HCT116 (cell line): Measurements from ENCODE around the gene PLEKHA6. TPM values are rescaled to one million over a fixed set of nuclear protein-coding genes. Genes with fewer than 3 reads are reported as not detected.

Experiments
- ATAC-seq: fragments of 200-7000 bp; cut with Tn5 transposase; 2 replicates; pipeline ENCODE4 v1.9.1; 2020; ENCODE audit warnings: mild to moderate bottlenecking, moderate library complexity
- BruUV-seq: library from RNA; stranded (reverse); fragments of 400-500 nt; replicated peaks from 2 replicates; lab custom pipeline; 2021; lab: Mats Ljungman, UMichigan
- CTCF ChIA-PET: fragments of 300-600 bp; sonication (Branson Sonifier 250); formaldehyde crosslinking; loops from one replicate; lab custom pipeline; 2021; ENCODE audit warnings: antibody characterized with exemption; lab: Charles Lee
- POLR2A ChIA-PET: fragments of 300-600, 350-600 bp; sonication (Branson Sonifier 250); formaldehyde crosslinking; loops from one replicate; lab custom pipeline; 2021; ENCODE audit warnings: antibody characterized with exemption; lab: Charles Lee
- RAD21 ChIA-PET, 2 experiments: fragments of 300-600 bp; sonication (Branson Sonifier 250); formaldehyde crosslinking; loops; one replicate each; lab custom pipeline; 2023; ENCODE audit warnings: low total read pairs in 2 of 2; ENCODE audit not compliant: uncharacterized antibody in 2 of 2, unreplicated experiment in 2 of 2, low non-redundant PET in 1 of 2; lab: Charles Lee
- DNase-seq: peaks from one replicate; pipeline ENCODE4 v3.0.0-alpha.2; 2010; ENCODE audit warnings: low read depth, low spot score
- H2AFZ ChIP-seq: fragments of 200-600 bp; shearing (Covaris generic), sonication (generic); 2 replicates; pipeline ENCODE4 v1.6.1; 2017; ENCODE audit warnings: low read depth, mixed run types, mixed read lengths, antibody characterized with exemption, low read length; ENCODE audit not compliant: poor library complexity, severe bottlenecking
- H3K27ac ChIP-seq: 2 replicates; pipeline ENCODE4 v1.5.1; 2012; ENCODE audit warnings: low read depth, low read length
- H3K27me3 ChIP-seq: fragments of 200-600 bp; sonication (generic); 2 replicates; pipeline ENCODE4 v1.6.1; 2016; ENCODE audit warnings: mixed run types, low read length, mixed read lengths; ENCODE audit not compliant: insufficient read depth
- H3K36me3 ChIP-seq, 2 experiments: fragments of 200-500 bp in 1 of 2; fragments of 200-600 bp in 1 of 2; sonication (Bioruptor generic) in 1 of 2; sonication (generic) in 1 of 2; 2 replicates each; pipeline versions ENCODE4 v1.5.1 to v1.6.1; 2014 to 2016; ENCODE audit warnings: low read length in 2 of 2, inconsistent platforms in 1 of 2, mixed read lengths in 1 of 2, mixed run types in 1 of 2; ENCODE audit not compliant: insufficient read depth in 2 of 2, control insufficient read depth in 1 of 2
- H3K4me1 ChIP-seq, 2 experiments: fragments of 200-600 bp in 1 of 2; sonication (generic) in 1 of 2; 2 replicates each; pipeline versions ENCODE4 v1.5.1 to v1.6.1; 2012 to 2017; ENCODE audit warnings: low read length in 2 of 2, inconsistent platforms in 1 of 2, mild to moderate bottlenecking in 1 of 2, mixed read lengths in 1 of 2, mixed run types in 1 of 2, moderate library complexity in 1 of 2; ENCODE audit not compliant: insufficient read depth in 2 of 2, control insufficient read depth in 1 of 2
- H3K4me2 ChIP-seq: fragments of 200-600 bp; sonication (generic); 2 replicates; pipeline ENCODE4 v1.6.1; 2017; ENCODE audit warnings: mixed run types, low read length, mixed read lengths
- H3K4me3 ChIP-seq, 2 experiments: fragments of 200-600 bp in 1 of 2; sonication (generic) in 1 of 2; replicated peaks in 1 of 2; 2 replicates each; pipeline ENCODE4 v1.5.1; 2011 to 2016; ENCODE audit warnings: low read length in 2 of 2, control low read depth in 1 of 2, low read depth in 1 of 2, mild to moderate bottlenecking in 1 of 2, mixed read lengths in 1 of 2, mixed run types in 1 of 2
- H3K79me2 ChIP-seq: fragments of 200-600 bp; sonication (generic); 2 replicates; pipeline ENCODE4 v1.6.1; 2017; ENCODE audit warnings: mild to moderate bottlenecking, mixed run types, low read length, moderate library complexity, mixed read lengths; ENCODE audit not compliant: insufficient read depth
- H3K9ac ChIP-seq: fragments of 200-600 bp; sonication (generic); 2 replicates; pipeline ENCODE4 v1.6.1; 2016; ENCODE audit warnings: low read length, mixed read lengths
- H3K9me2 ChIP-seq: fragments of 200-600 bp; sonication (generic), shearing (Covaris generic); 2 replicates; pipeline ENCODE4 v1.6.1; 2017; ENCODE audit warnings: mixed run types, mild to moderate bottlenecking, moderate library complexity; ENCODE audit not compliant: insufficient read depth
- H3K9me3 ChIP-seq, 2 experiments: fragments of 200-500 bp in 1 of 2; fragments of 200-600 bp in 1 of 2; sonication (Bioruptor generic) in 1 of 2; sonication (generic) in 1 of 2; 2 replicates each; pipeline ENCODE4 v1.6.1; 2014 to 2017; ENCODE audit warnings: low read length in 2 of 2, mixed read lengths in 2 of 2, inconsistent platforms in 1 of 2, low read depth in 1 of 2, mild to moderate bottlenecking in 1 of 2, mixed run types in 1 of 2, moderate library complexity in 1 of 2; ENCODE audit not compliant: control insufficient read depth in 1 of 2, insufficient read depth in 1 of 2
- H4K20me1 ChIP-seq: fragments of 200-600 bp; sonication (generic), shearing (Covaris generic); 2 replicates; pipeline ENCODE4 v1.6.1; 2017; ENCODE audit warnings: mixed run types, mild to moderate bottlenecking, moderate library complexity; ENCODE audit not compliant: insufficient read depth
- CTCF ChIP-seq, 3 experiments: fragments of 200-600 bp in 1 of 3; sonication (generic) in 1 of 3; IDR thresholded peaks in 2 of 3; conservative IDR thresholded peaks in 1 of 3; 2 replicates each; pipeline ENCODE4 v1.5.1; 2012 to 2017; ENCODE audit warnings: low read depth in 2 of 3, low read length in 2 of 3, antibody characterized with exemption in 1 of 3, borderline replicate concordance in 1 of 3, control low read depth in 1 of 3, mild to moderate bottlenecking in 1 of 3, mixed read lengths in 1 of 3, mixed run types in 1 of 3, moderate library complexity in 1 of 3; ENCODE audit not compliant: insufficient read depth in 1 of 3
- EGR1 ChIP-seq: IDR thresholded peaks from 2 replicates; pipeline ENCODE4 v1.6.1; 2012; ENCODE audit warnings: low read depth
- EZH2phosphoT487 ChIP-seq: fragments of 200-600 bp; IDR thresholded peaks from 2 replicates; pipeline ENCODE4 v1.6.1; 2018; ENCODE audit warnings: antibody characterized with exemption, borderline replicate concordance
- JUND ChIP-seq: IDR thresholded peaks from 2 replicates; pipeline ENCODE4 v1.6.1; 2012
- POLR2AphosphoS5 ChIP-seq: IDR thresholded peaks from 2 replicates; pipeline ENCODE4 v1.6.1; 2011; ENCODE audit warnings: mild to moderate bottlenecking, low read depth, low read length, moderate library complexity
- YY1 ChIP-seq: IDR thresholded peaks from 2 replicates; pipeline ENCODE4 v1.6.1; 2011; ENCODE audit warnings: low read length, low read depth, moderate library complexity, mild to moderate bottlenecking; ENCODE audit not compliant: insufficient replicate concordance; ENCODE audit errors: extremely low read depth
- ZFX ChIP-seq: fragments of 450-650 bp; IDR thresholded peaks from 2 replicates; pipeline ENCODE4 v1.6.1; 2017
- intact Hi-C: fragments of 100-400 bp; cut with micrococcal nuclease; formaldehyde crosslinking; loops from 2 replicates; pipeline ENCODE4 v1.10.0; 2022
- total RNA-seq: library from RNA; stranded (reverse); gene quantifications from one replicate; pipeline ENCODE4 v1.2.1, GENCODE V29; 2021; ENCODE audit not compliant: unreplicated experiment
- TF ChIP-seq, protein P1 (sequence below): IDR thresholded peaks from 2 replicates; pipeline ENCODE4 v1.6.1; 2012

Gene PLEKHA6
- total RNA-seq, 1 experiment from 2014 or later: 13.1 TPM

GRCh38 chr1:204232526-204232925 is 127.2 kb downstream of the PLEKHA6 start:
- no peaks in the 10 kb centered on the region for H3K9me3 ChIP-seq
- no peaks in the 10 kb centered on the region for H3K79me2 ChIP-seq
- TF ChIP-seq JUND: no peak
- TF ChIP-seq, protein P1, sequence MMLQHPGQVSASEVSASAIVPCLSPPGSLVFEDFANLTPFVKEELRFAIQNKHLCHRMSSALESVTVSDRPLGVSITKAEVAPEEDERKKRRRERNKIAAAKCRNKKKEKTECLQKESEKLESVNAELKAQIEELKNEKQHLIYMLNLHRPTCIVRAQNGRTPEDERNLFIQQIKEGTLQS: no peak
- TF ChIP-seq ZFX: no peak
- no peak overlapping the region for H3K4me2 ChIP-seq
- no peaks in the 10 kb centered on the region for H3K27me3 ChIP-seq
- H3K27ac ChIP-seq: no peak overlapping the region
- H2AFZ ChIP-seq: no peak overlapping the region
- no peak overlapping the region for H3K4me3 ChIP-seq
- BruUV-seq: no TSS peak
- DNase-seq (no peak), ATAC-seq (no peak)
- ChIA-PET POLR2A (no interaction called here), RAD21 (no interaction called here), CTCF (interaction anchor here (0.9 kb wide), 2 partner anchors 25 to 166 kb away, joined by 3 read pairs; no protein-coding TSS in a partner anchor)
- intact Hi-C loops: no loop called here
- H4K20me1 ChIP-seq: no peaks in the 10 kb centered on the region
- H3K9ac ChIP-seq: no peak overlapping the region
- H3K4me1 ChIP-seq: no peaks in the 10 kb centered on the region
- H3K9me2 ChIP-seq: no peaks in the 10 kb centered on the region
- H3K36me3 ChIP-seq: no peaks in the 10 kb centered on the region; a peak in 1 of 4 replicates

GRCh38 chr1:204230211-204230610 is 129.5 kb downstream of the PLEKHA6 start:
- Histone ChIP-seq H4K20me1 (no peaks in the 10 kb centered on the region), H3K79me2 (no peaks in the 10 kb centered on the region), H3K4me2 (no peak overlapping the region), H3K36me3 (no peaks in the 10 kb centered on the region; a peak in 1 of 4 replicates), H2AFZ (no peak overlapping the region), H3K4me1 (peaks cover 2 to 12% of the 10 kb centered on the region in 2 experiments; a peak in 1 of 4 replicates), H3K27ac (no peak overlapping the region), H3K9me3 (no peaks in the 10 kb centered on the region), H3K4me3 (no peak overlapping the region), H3K9me2 (no peaks in the 10 kb centered on the region), H3K27me3 (no peaks in the 10 kb centered on the region), H3K9ac (no peak overlapping the region)
- ATAC-seq: no peak
- no peak for TF ChIP-seq EZH2phosphoT487
- no peak for TF ChIP-seq POLR2AphosphoS5
- TF ChIP-seq EGR1: no peak
- no peak for TF ChIP-seq CTCF (IDR thresholded peaks at IDR 0.05 in 2 of 3, conservative IDR thresholded peaks at IDR 0.05 in 1 of 3; ENCODE audit: borderline replicate concordance in 1 of 3, insufficient read depth in 1 of 3, low read depth in 2 of 3, low read length in 2 of 3)
- no peak for TF ChIP-seq YY1
- DNase-seq: no peak
- intact Hi-C loops: no loop called here
- RAD21 ChIA-PET: no interaction called here
- no TSS peak for BruUV-seq
- CTCF ChIA-PET: no interaction called here
- POLR2A ChIA-PET: no interaction called here
